HG02763 (cell line): ENCODE measurements around the gene PALLD.

Experiments used
- ATAC-seq: cut with Tn5 transposase; IDR thresholded peaks from one replicate; pipeline ENCODE4 v1.9.1; 2021; ENCODE audit warnings: mild to moderate bottlenecking, moderate library complexity; ENCODE audit not compliant: unreplicated experiment

The PALLD gene

GRCh38 chr4:168553714-168554370 lies 57.0 kb downstream of the PALLD start:
- no peak for ATAC-seq

- ATAC-seq: no peak
Measured at GRCh38 chr4:168555437-168555836, 58.6 kb downstream of the PALLD start.

- ATAC-seq: no peak
Measured at GRCh38 chr4:168557658-168558057, 60.8 kb downstream of the PALLD start.

- no peak for ATAC-seq
Measured at GRCh38 chr4:168558599-168558998, 61.7 kb downstream of the PALLD start.

DNA sequence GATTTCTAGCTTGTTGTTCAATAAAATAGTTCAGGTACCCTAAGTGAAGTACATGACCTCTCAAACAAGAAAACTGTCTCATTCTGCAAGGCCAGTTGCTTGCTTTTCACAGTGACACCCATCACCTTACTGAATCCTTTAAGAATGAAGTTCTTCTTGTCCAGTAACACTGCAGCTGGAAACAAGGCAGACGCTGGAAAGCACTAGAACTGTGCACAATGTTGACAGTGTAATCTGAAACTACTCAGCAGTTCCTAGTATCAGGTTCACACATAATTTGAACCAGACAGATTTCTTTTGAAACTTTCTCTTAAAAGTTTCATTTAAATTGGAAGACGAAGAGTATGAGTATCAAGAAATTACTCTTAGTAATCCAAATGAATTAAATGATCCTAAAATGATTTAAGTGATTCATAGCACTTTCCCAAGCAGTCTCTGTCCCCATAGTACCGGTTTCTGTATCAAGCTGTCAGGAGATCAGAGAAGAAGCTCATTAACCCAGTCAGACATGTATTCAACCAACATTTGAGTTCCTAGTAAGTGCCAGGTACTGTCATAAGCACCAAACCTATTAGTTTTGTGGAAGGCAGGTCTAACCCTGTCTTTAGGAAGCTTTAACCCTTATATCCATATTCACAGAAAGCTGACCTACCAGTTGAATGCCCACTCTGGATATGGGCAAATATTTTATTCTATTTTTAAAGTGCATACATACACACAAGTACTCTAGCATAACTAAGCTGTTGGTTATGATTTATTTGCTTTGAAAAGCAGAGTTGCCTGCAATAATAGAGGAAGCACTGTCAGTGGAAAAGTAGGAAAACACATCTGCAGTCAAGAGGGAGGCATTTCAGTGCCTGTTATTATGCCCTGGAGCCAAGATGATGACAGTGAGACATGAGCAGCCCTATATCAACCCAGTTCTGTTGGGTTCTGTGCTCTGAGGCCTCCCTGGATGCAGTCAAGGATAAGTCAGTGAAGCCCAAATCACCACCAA lies 63.6 kb downstream of the PALLD start:
- no peak for ATAC-seq

GRCh38 chr4:168562041-168562571 lies 65.3 kb downstream of the PALLD start:
- no peak for ATAC-seq

- ATAC-seq: no peak
Measured at GRCh38 chr4:168564023-168564422, 67.2 kb downstream of the PALLD start.

DNA sequence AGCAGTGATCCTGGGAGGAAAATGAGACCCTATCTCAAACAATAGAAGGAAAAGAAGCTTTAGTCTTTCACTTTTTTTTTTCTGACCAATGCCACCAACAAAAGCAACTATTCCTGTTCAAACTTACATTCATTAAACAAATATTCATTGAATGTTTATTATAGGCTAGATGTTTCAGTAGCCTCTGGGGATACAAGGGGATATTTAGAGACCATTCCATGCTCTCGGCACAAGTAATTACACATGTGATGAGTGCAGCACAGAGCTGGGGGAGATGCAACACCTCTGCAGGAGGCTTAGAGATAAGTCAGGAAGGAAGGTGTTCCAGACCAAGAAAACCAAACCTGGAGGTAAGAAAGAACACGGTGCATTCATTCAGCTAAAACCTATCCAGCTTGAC lies 68.3 kb downstream of the PALLD start:
- ATAC-seq: no peak

DNA sequence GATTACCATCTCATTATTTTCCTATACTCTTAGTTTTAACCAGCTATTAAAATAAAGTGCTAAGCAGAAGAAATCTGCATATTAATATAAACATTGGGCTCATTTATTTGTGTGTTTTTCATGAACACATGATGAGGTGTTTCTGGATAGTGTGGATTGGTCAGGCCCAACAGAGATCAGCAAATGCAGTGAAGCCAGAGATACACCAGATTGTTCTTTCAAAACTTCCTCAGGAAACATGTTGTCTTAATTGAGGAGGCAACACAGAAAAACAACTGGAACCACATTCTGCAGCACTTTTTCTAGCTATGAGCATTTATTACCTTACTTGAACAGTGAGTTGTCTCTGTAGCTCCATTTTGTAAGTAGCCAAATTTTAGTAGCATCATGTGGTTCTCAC lies 69.9 kb downstream of the PALLD start:
- no peak for ATAC-seq

GRCh38 chr4:168569066-168569930 lies 72.4 kb downstream of the PALLD start:
- no peak for ATAC-seq

DNA sequence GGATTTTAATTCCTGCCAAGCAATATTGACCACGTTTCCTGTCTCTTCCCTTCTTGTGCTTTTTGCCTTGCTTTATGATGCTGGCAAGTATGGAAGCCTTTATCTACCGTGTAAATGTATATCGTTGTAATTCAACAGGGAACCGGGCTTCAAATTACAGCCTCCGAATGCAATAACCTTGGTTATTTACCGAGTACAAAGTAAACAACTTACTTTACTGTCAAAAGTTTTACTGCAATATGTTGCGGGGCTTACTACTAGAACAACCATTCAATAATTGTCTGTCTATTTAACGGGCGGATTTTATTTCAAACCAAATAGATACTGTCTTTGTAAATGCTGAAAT lies 73.1 kb downstream of the PALLD start:
- ATAC-seq: no peak

DNA sequence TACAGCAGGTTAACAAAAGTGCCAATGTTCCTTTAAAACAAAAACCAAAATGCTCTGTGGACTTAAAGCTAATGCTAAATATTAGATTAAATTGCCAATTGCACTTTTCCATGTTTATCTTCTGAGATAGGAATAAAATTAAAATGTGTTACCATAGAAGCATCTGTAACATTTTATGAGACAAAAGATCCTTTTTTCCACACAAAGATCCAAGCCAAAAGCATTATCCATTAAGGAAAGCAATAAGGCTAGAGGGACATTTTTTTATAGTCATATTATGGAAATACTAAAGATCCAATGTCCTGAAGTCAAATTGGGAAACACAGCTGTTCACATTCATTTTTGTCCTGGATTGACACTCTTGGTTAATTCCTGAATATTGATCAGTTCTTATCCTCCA lies 73.6 kb downstream of the PALLD start:
- no peak for ATAC-seq

GRCh38 chr4:168572002-168572401 lies 75.2 kb downstream of the PALLD start:
- ATAC-seq: no peak

GRCh38 chr4:168573870-168574269 lies 77.0 kb downstream of the PALLD start:
- ATAC-seq: no peak

- no peak for ATAC-seq
Measured at GRCh38 chr4:168574581-168575295, 77.9 kb downstream of the PALLD start.

DNA sequence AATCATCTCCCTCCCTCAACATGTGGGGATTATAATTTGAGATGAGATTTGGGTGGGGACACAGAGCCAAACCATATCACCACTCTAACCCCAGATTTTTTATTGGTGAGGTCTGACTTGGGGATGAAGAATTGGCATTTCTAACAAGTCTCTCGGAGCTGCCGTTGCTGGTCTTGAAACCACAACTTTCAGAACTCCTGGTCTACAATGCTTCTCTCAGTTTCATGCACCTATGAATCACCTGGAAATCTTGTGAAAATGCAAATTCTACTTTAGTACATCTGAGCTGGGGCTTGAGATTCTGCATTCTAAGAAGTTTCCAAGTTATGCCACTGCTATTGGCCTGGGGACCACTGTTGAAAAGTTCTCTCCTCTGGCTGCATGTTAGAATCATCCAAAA lies 78.6 kb downstream of the PALLD start:
- no peak for ATAC-seq

- ATAC-seq: no peak
Measured at GRCh38 chr4:168577624-168578023, 80.8 kb downstream of the PALLD start.

DNA sequence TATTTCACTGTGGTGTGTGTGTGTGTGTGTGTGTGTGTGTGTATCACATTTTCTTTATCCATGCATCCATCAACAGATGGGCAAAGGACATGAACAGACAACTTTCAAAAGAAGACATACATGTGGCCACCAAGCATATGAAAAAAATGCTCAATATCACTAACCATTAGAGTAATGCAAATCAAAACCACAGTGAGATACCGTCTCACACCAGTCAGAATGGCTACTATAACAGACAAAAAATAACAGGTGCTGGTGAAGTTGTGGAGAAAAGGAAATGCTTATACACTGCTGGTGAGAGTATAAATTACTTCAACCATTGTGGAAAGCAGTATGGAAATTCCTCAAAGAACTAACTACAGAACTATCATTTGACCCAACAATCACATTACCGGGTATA lies 83.4 kb downstream of the PALLD start:
- ATAC-seq: no peak

GRCh38 chr4:168584321-168584771 lies 87.5 kb downstream of the PALLD start:
- ATAC-seq: no peak
